Measurements from ENCODE around the gene SP6. TPM values are rescaled to one million over a fixed set of nuclear protein-coding genes. Genes with fewer than 3 reads are reported as not detected.

The SP6 gene
- total and polyA plus RNA-seq, 9 donors = 0.18 to 3.2 (median 1.2) TPM

- H3K4me1 ChIP-seq (ENCODE audit: control insufficient read depth, insufficient read depth, low read length) = peaks cover 29% of the 10 kb centered on the region
- H3K4me3 ChIP-seq (ENCODE audit: low read length) = no peak overlapping the region
- no peaks in the 10 kb centered on the region for H3K9me3 ChIP-seq (replicated peaks; ENCODE audit: control insufficient read depth, low read depth, low read length)
- peaks cover 43% of the 10 kb centered on the region for H3K27me3 ChIP-seq (ENCODE audit: control insufficient read depth, insufficient read depth, low read length)
- WGBS (ENCODE audit: insufficient coverage) = 13% methylated on average over 5 of the region's 6 CpGs
- no peak for DNase-seq
- H3K36me3 ChIP-seq (ENCODE audit: control insufficient read depth, insufficient read depth, low read length) = peaks cover 12% of the 10 kb centered on the region
- H3K27ac ChIP-seq (ENCODE audit: low read length) = no peak overlapping the region
These were observed 7.6 kb downstream of the SP6 start for GRCh38 chr17:47843391-47843730.

- H3K27ac ChIP-seq (ENCODE audit: low read length) = peak overlapping the region; percentile 60
- 50% methylated on average over 12 of the region's 16 CpGs for WGBS (ENCODE audit: insufficient coverage)
- H3K9me3 ChIP-seq (replicated peaks; ENCODE audit: control insufficient read depth, low read depth, low read length) = no peaks in the 10 kb centered on the region
- H3K4me1 ChIP-seq (ENCODE audit: control insufficient read depth, insufficient read depth, low read length) = peaks cover 37% of the 10 kb centered on the region
- peak overlapping the region; percentile 60 for H3K4me3 ChIP-seq (ENCODE audit: low read length)
- no peak for DNase-seq
- H3K27me3 ChIP-seq (ENCODE audit: control insufficient read depth, insufficient read depth, low read length) = peaks cover 26% of the 10 kb centered on the region
- peaks cover 28% of the 10 kb centered on the region for H3K36me3 ChIP-seq (ENCODE audit: control insufficient read depth, insufficient read depth, low read length)
These were observed 9.3 kb downstream of the SP6 start for GRCh38 chr17:47841488-47842291.

GRCh38 chr17:47840742-47841487, 10.0 kb downstream of the SP6 start, which contains the start of gene SCRN2:
Gene SCRN2, minus strand, starts transcription at chr17:47841273. Its CDS starts 430 bp downstream, at chr17:47840843.
- H3K27ac ChIP-seq (ENCODE audit: low read length) = peak within 1 kb of the TSS; percentile 60

GRCh38 chr17:47840001-47840741, 10.8 kb downstream of the SP6 start:
- H3K4me3 ChIP-seq (ENCODE audit: low read length) = peak overlapping the region; percentile 60
- 28% methylated on average over 9 of the region's 17 CpGs for WGBS (ENCODE audit: insufficient coverage)
- no peaks in the 10 kb centered on the region for H3K9me3 ChIP-seq (replicated peaks; ENCODE audit: control insufficient read depth, low read depth, low read length)
- H3K4me1 ChIP-seq (ENCODE audit: control insufficient read depth, insufficient read depth, low read length) = peaks cover 37% of the 10 kb centered on the region
- peak; percentile 51 for DNase-seq
- H3K36me3 ChIP-seq (ENCODE audit: control insufficient read depth, insufficient read depth, low read length) = peaks cover 35% of the 10 kb centered on the region
- H3K27ac ChIP-seq (ENCODE audit: low read length) = no peak overlapping the region
- peaks cover 11% of the 10 kb centered on the region for H3K27me3 ChIP-seq (ENCODE audit: control insufficient read depth, insufficient read depth, low read length)

More at GRCh38 chr17:47840742-47841487, 10.0 kb downstream of the SP6 start, which contains the start of gene SCRN2:
- peak; percentile 91 for DNase-seq
- Histone ChIP-seq H3K27me3 (ENCODE audit: control insufficient read depth, insufficient read depth, low read length) (peaks cover 18% of the 10 kb centered on the region), H3K9me3 (replicated peaks; ENCODE audit: control insufficient read depth, low read depth, low read length) (no peaks in the 10 kb centered on the region), H3K4me1 (ENCODE audit: control insufficient read depth, insufficient read depth, low read length) (peaks cover 37% of the 10 kb centered on the region), H3K4me3 (ENCODE audit: low read length) (peak within 1 kb of the TSS; percentile 60), H3K36me3 (ENCODE audit: control insufficient read depth, insufficient read depth, low read length) (peaks cover 31% of the 10 kb centered on the region)
- WGBS (ENCODE audit: insufficient coverage) = 0% methylated on average over 53 of the region's 55 CpGs

GRCh38 chr17:47839071-47839470, 11.9 kb downstream of the SP6 start:
- H3K36me3 ChIP-seq (ENCODE audit: control insufficient read depth, insufficient read depth, low read length) = peaks cover 35% of the 10 kb centered on the region
- no peaks in the 10 kb centered on the region for H3K27me3 ChIP-seq (ENCODE audit: control insufficient read depth, insufficient read depth, low read length)
- 70% methylated on average over 2 of the region's 5 CpGs for WGBS (ENCODE audit: insufficient coverage)
- H3K27ac ChIP-seq (ENCODE audit: low read length) = no peak overlapping the region
- DNase-seq = no peak
- H3K4me3 ChIP-seq (ENCODE audit: low read length) = no peak overlapping the region
- no peaks in the 10 kb centered on the region for H3K9me3 ChIP-seq (replicated peaks; ENCODE audit: control insufficient read depth, low read depth, low read length)
- H3K4me1 ChIP-seq (ENCODE audit: control insufficient read depth, insufficient read depth, low read length) = peaks cover 35% of the 10 kb centered on the region

- Histone ChIP-seq H3K4me1 (ENCODE audit: control insufficient read depth, insufficient read depth, low read length) (peaks cover 35% of the 10 kb centered on the region), H3K27me3 (ENCODE audit: control insufficient read depth, insufficient read depth, low read length) (no peaks in the 10 kb centered on the region), H3K36me3 (ENCODE audit: control insufficient read depth, insufficient read depth, low read length) (peaks cover 35% of the 10 kb centered on the region), H3K27ac (ENCODE audit: low read length) (no peak overlapping the region), H3K4me3 (ENCODE audit: low read length) (no peak overlapping the region), H3K9me3 (replicated peaks; ENCODE audit: control insufficient read depth, low read depth, low read length) (no peaks in the 10 kb centered on the region)
- 92% methylated on average over 6 of the region's 13 CpGs for WGBS (ENCODE audit: insufficient coverage)
- no peak for DNase-seq
These were observed 12.3 kb downstream of the SP6 start for GRCh38 chr17:47838636-47839035.

- H3K27me3 ChIP-seq (ENCODE audit: control insufficient read depth, insufficient read depth, low read length) = no peaks in the 10 kb centered on the region
- no peak for DNase-seq
- no peak overlapping the region for H3K4me3 ChIP-seq (ENCODE audit: low read length)
- H3K36me3 ChIP-seq (ENCODE audit: control insufficient read depth, insufficient read depth, low read length) = peaks cover 35% of the 10 kb centered on the region
- no peaks in the 10 kb centered on the region for H3K9me3 ChIP-seq (replicated peaks; ENCODE audit: control insufficient read depth, low read depth, low read length)
- H3K27ac ChIP-seq (ENCODE audit: low read length) = no peak overlapping the region
- H3K4me1 ChIP-seq (ENCODE audit: control insufficient read depth, insufficient read depth, low read length) = peaks cover 30% of the 10 kb centered on the region
- 54% methylated on average over 9 of the region's 13 CpGs for WGBS (ENCODE audit: insufficient coverage)
These were observed 13.4 kb downstream of the SP6 start for GRCh38 chr17:47837401-47838039.

- no peak overlapping the region for H3K27ac ChIP-seq (ENCODE audit: low read length)
- H3K36me3 ChIP-seq (ENCODE audit: control insufficient read depth, insufficient read depth, low read length) = peaks cover 35% of the 10 kb centered on the region
- 69% methylated on average over 2 of the region's 6 CpGs for WGBS (ENCODE audit: insufficient coverage)
- H3K27me3 ChIP-seq (ENCODE audit: control insufficient read depth, insufficient read depth, low read length) = no peaks in the 10 kb centered on the region
- H3K9me3 ChIP-seq (replicated peaks; ENCODE audit: control insufficient read depth, low read depth, low read length) = no peaks in the 10 kb centered on the region
- peaks cover 34% of the 10 kb centered on the region for H3K4me1 ChIP-seq (ENCODE audit: control insufficient read depth, insufficient read depth, low read length)
- DNase-seq = no peak
- no peak overlapping the region for H3K4me3 ChIP-seq (ENCODE audit: low read length)
These were observed 14.4 kb downstream of the SP6 start for GRCh38 chr17:47836601-47837000.

GRCh38 chr17:47834756-47835155, 16.2 kb downstream of the SP6 start:
- Histone ChIP-seq H3K4me3 (ENCODE audit: low read length) (no peak overlapping the region), H3K36me3 (ENCODE audit: control insufficient read depth, insufficient read depth, low read length) (peaks cover 35% of the 10 kb centered on the region), H3K4me1 (ENCODE audit: control insufficient read depth, insufficient read depth, low read length) (peaks cover 30% of the 10 kb centered on the region), H3K27me3 (ENCODE audit: control insufficient read depth, insufficient read depth, low read length) (no peaks in the 10 kb centered on the region), H3K9me3 (replicated peaks; ENCODE audit: control insufficient read depth, low read depth, low read length) (no peaks in the 10 kb centered on the region), H3K27ac (ENCODE audit: low read length) (peak overlapping the region; percentile 63)
- no CpG with 5 or more reads among the region's 5 CpGs for WGBS (ENCODE audit: insufficient coverage)
- no peak for DNase-seq
